PC-3 (cell line): ENCODE results near the gene EIF5AL1. TPM values are rescaled to one million over a fixed set of nuclear protein-coding genes. Genes with fewer than 3 reads are reported as not detected.

Experiments used
- ATAC-seq: fragments of 200-7000 bp; cut with Tn5 transposase; 2 replicates; pipeline ENCODE4 v1.9.1; 2020; ENCODE audit warnings: mild to moderate bottlenecking, moderate library complexity
- BruUV-seq: library from RNA; stranded (reverse); fragments of 400-500 nt; replicated peaks from 2 replicates; lab custom pipeline; 2021; lab: Mats Ljungman, UMichigan
- CTCF ChIA-PET: fragments of 300-600 bp; sonication (Branson Sonifier 250); formaldehyde crosslinking; loops from one replicate; lab custom pipeline; 2022; ENCODE audit warnings: antibody characterized with exemption; lab: Charles Lee
- POLR2A ChIA-PET: fragments of 300-600 bp; sonication (Branson Sonifier 250); formaldehyde crosslinking; loops from one replicate; lab custom pipeline; 2022; ENCODE audit warnings: antibody characterized with exemption; ENCODE audit not compliant: unreplicated experiment; lab: Charles Lee
- DNase-seq: peaks from one replicate; pipeline ENCODE4 v3.0.0-alpha.2; 2015
- H2AFZ ChIP-seq: fragments of 300-600 bp; sonication (generic); 2 replicates; pipeline ENCODE4 v1.6.0; 2016; ENCODE audit warnings: antibody characterized with exemption, low read length
- H3F3A ChIP-seq: fragments of 300-600 bp; sonication (generic); one replicate; pipeline ENCODE4 v1.6.0; 2017; ENCODE audit warnings: antibody characterized with exemption, low read length, control low read depth, mild to moderate bottlenecking; ENCODE audit not compliant: unreplicated experiment
- H3K27ac ChIP-seq: fragments of 300-600 bp; sonication (generic); 2 replicates; pipeline ENCODE4 v1.5.1; 2016; ENCODE audit warnings: mild to moderate bottlenecking, low read length
- H3K27me3 ChIP-seq: fragments of 300-600 bp; sonication (generic); 2 replicates; pipeline ENCODE4 v1.6.1; 2016; ENCODE audit warnings: low read length, mixed read lengths
- H3K36me3 ChIP-seq: fragments of 300-600 bp; sonication (generic); 2 replicates; pipeline ENCODE4 v1.6.1; 2016; ENCODE audit warnings: low read depth, mixed run types, low read length, mixed read lengths
- H3K4me1 ChIP-seq: fragments of 300-600 bp; sonication (generic); 2 replicates; pipeline ENCODE4 v1.5.1; 2016; ENCODE audit warnings: low read length; ENCODE audit not compliant: insufficient read depth
- H3K4me2 ChIP-seq: fragments of 300-600 bp; sonication (generic); 2 replicates; pipeline ENCODE4 v1.6.0; 2016; ENCODE audit warnings: low read length
- H3K4me3 ChIP-seq: fragments of 300-600 bp; sonication (generic); 2 replicates; pipeline ENCODE4 v1.5.1; 2016; ENCODE audit warnings: mild to moderate bottlenecking, low read length, mixed read lengths
- H3K79me2 ChIP-seq: fragments of 300-600 bp; sonication (generic); 2 replicates; pipeline ENCODE4 v1.6.1; 2017; ENCODE audit warnings: low read length, mixed read lengths
- H3K9ac ChIP-seq: fragments of 300-600 bp; sonication (generic); 2 replicates; pipeline ENCODE4 v1.6.0; 2016; ENCODE audit warnings: mild to moderate bottlenecking, low read length
- H3K9me2 ChIP-seq: fragments of 300-600 bp; sonication (generic); replicated peaks from 2 replicates; pipeline ENCODE4 v1.6.1; 2016; ENCODE audit warnings: mixed run types, low read length, mixed read lengths
- H3K9me3 ChIP-seq: fragments of 300-600 bp; sonication (generic); 2 replicates; pipeline ENCODE4 v1.6.1; 2016; ENCODE audit warnings: low read length, mixed read lengths
- H4K20me1 ChIP-seq: fragments of 300-600 bp; sonication (generic); 2 replicates; pipeline ENCODE4 v1.6.1; 2016; ENCODE audit warnings: low read length, mixed read lengths
- EZH2 ChIP-seq: fragments of 300-600 bp; sonication (generic); IDR thresholded peaks from one replicate; pipeline ENCODE4 v1.6.1; 2017; ENCODE audit warnings: antibody characterized with exemption, mild to moderate bottlenecking, low read length; ENCODE audit not compliant: unreplicated experiment
- EZH2phosphoT487 ChIP-seq: fragments of 300-600 bp; sonication (generic); IDR thresholded peaks from 2 replicates; pipeline ENCODE4 v1.6.1; 2018; ENCODE audit warnings: mild to moderate bottlenecking, antibody characterized with exemption, low read length, borderline replicate concordance
- intact Hi-C: fragments of 100-400 bp; cut with micrococcal nuclease; formaldehyde crosslinking; loops from 2 replicates; pipeline ENCODE4 v1.9.0; 2023
- total RNA-seq: library from RNA; depleted of rRNA; stranded (reverse); fragments of >200 nt; gene quantifications from 2 replicates; pipeline ENCODE4 v1.2.3, GENCODE V29; 2014
- TF ChIP-seq, protein P1 (sequence below): fragments of 300-600 bp; sonication (generic); conservative IDR thresholded peaks from 2 replicates; pipeline ENCODE4 v1.5.1; 2017; ENCODE audit warnings: antibody characterized with exemption, low read depth, mild to moderate bottlenecking, low read length

The EIF5AL1 gene
- total RNA-seq, 1 experiment from 2014 or later, result 0.51 TPM

DNA sequence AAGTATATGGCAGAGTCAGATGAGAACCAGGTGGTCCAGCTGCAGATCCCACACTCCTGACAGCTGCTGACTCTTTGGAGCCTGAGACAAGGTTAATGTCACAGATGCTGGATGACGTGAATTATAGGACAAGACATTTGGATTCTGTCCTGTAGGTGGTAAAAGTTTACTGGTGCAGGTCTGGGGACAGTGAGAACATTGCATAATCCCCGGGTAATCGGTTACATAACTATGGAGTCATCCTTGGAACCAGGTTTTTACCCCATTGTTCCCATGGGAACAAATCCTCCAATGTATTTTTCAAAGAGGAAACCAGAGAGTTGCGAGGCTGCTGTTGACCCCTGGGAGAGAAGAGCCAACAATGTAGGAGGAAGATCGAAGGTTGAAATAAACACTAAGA, 39.4 kb upstream of the EIF5AL1 start:
- CTCF ChIA-PET, result no interaction called here
- intact Hi-C loops, result no loop called here

DNA sequence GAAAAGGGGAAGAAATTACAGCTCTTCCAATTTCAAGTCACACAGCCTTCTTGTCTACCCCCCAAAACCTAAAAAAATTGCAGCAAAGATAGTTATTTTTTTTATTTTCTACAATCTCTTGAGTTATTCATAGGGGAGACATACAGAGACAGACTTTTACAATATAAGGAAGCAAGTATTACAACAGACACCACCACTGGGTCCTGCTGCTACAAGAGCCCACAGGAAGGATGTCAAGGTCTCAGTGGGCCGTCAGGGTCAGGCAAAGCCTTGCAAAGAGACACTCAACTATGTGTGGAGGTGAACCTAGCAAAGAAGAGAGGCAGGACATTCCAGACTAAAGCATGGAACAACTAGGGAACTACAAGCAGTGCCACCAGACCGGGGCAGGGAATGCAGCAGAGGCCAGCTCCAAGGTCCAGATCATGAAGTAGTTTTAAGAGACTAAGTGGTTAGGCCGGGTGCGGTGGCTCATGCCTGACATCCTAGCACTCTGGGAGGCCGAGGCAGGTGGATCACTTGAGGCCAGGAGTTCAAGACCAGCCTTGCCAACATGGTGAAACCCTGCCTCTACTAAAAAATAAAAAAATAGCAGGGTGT, 38.7 kb upstream of the EIF5AL1 start:
- Histone ChIP-seq H3K27ac (no peak overlapping the region), H3K9me3 (no peaks in the 10 kb centered on the region), H3K27me3 (no peaks in the 10 kb centered on the region), H3K9ac (no peak overlapping the region), H3K4me1 (peaks cover 9% of the 10 kb centered on the region), H3K4me2 (no peak overlapping the region), H3K4me3 (no peak overlapping the region), H3K9me2 (no peaks in the 10 kb centered on the region), H4K20me1 (no peaks in the 10 kb centered on the region), H2AFZ (0 out of 2 replicates have a peak overlapping the region, but pooled peaks have one; percentile 1), H3K79me2 (no peaks in the 10 kb centered on the region), H3K36me3 (no peaks in the 10 kb centered on the region), H3F3A (no peaks in the 10 kb centered on the region)
- intact Hi-C loops, result no loop called here
- TF ChIP-seq, protein P1, sequence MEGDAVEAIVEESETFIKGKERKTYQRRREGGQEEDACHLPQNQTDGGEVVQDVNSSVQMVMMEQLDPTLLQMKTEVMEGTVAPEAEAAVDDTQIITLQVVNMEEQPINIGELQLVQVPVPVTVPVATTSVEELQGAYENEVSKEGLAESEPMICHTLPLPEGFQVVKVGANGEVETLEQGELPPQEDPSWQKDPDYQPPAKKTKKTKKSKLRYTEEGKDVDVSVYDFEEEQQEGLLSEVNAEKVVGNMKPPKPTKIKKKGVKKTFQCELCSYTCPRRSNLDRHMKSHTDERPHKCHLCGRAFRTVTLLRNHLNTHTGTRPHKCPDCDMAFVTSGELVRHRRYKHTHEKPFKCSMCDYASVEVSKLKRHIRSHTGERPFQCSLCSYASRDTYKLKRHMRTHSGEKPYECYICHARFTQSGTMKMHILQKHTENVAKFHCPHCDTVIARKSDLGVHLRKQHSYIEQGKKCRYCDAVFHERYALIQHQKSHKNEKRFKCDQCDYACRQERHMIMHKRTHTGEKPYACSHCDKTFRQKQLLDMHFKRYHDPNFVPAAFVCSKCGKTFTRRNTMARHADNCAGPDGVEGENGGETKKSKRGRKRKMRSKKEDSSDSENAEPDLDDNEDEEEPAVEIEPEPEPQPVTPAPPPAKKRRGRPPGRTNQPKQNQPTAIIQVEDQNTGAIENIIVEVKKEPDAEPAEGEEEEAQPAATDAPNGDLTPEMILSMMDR, result no peak
- TF ChIP-seq EZH2 (no peak), EZH2phosphoT487 (no peak)
- ChIA-PET POLR2A (interaction anchor here (0.7 kb wide), 1 partner anchor 25 kb away, joined by 3 read pairs; no protein-coding TSS in a partner anchor), CTCF (no interaction called here)
- ATAC-seq (no peak), DNase-seq (no peak)
- no TSS peak for BruUV-seq

More for the DNA sequence above, 39.4 kb upstream of the EIF5AL1 start:
- no peak for DNase-seq
- H3K4me3 ChIP-seq, result no peak overlapping the region
- H4K20me1 ChIP-seq, result no peaks in the 10 kb centered on the region
- no peak for ATAC-seq
- H3K9me2 ChIP-seq, result no peaks in the 10 kb centered on the region
- peaks cover 9% of the 10 kb centered on the region for H3K4me1 ChIP-seq
- no peaks in the 10 kb centered on the region for H3K36me3 ChIP-seq
- BruUV-seq, result no TSS peak
- H3F3A ChIP-seq, result no peaks in the 10 kb centered on the region
- no peak for TF ChIP-seq EZH2phosphoT487
- TF ChIP-seq EZH2, result no peak
- TF ChIP-seq, protein P1, result no peak
- no peaks in the 10 kb centered on the region for H3K9me3 ChIP-seq
- no peaks in the 10 kb centered on the region for H3K79me2 ChIP-seq
- peak overlapping the region; percentile 1; the same call in 1 of the 2 replicates for H2AFZ ChIP-seq
- H3K27ac ChIP-seq, result no peak overlapping the region
- POLR2A ChIA-PET, result no interaction called here
- no peak overlapping the region for H3K9ac ChIP-seq
- H3K27me3 ChIP-seq, result no peaks in the 10 kb centered on the region
- H3K4me2 ChIP-seq, result no peak overlapping the region

DNA sequence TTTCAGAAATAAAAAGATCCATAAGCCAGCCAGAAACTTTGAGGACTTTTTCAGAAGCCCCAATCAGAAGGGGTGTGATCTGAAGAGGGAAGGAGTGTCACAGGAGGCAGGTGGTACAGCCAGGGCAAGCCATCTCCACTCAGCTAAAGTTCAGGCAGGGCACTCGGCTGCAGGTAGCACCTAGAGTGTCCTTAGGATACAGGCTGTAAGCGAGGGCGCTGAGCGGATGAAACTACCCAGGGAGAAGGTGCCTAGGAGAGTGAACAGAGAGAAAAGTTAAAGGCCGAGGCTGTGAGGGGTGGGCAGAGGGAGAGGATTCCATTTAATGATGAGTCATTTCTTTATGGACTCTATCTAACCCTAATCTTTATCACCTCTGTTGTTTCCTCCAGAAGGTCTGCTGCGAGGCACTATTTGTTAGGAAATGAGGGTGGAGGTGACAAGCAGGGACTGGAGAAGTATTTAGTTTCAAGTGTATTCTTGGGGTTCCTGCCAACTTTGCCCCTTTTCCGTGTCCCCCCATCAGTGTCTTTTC, 37.1 kb upstream of the EIF5AL1 start:
- ChIA-PET CTCF (interaction anchor here (1.0 to 1.2 kb wide), 2 partner anchors 8 to 101 kb away, joined by 4 read pairs; no protein-coding TSS in a partner anchor), POLR2A (interaction anchor here (0.6 kb wide), 1 partner anchor 291 kb away, joined by 3 read pairs; no protein-coding TSS in a partner anchor)
- TF ChIP-seq EZH2phosphoT487, result no peak
- TF ChIP-seq, protein P1, result no peak
- no peak for TF ChIP-seq EZH2
- H3K27me3 ChIP-seq, result no peaks in the 10 kb centered on the region
- H3K79me2 ChIP-seq, result no peaks in the 10 kb centered on the region
- no peak overlapping the region for H3K4me2 ChIP-seq
- H3K9me3 ChIP-seq, result no peaks in the 10 kb centered on the region
- H3K4me1 ChIP-seq, result peaks cover 9% of the 10 kb centered on the region
- H3K4me3 ChIP-seq, result no peak overlapping the region
- DNase-seq (no peak), ATAC-seq (peak; percentile 31)
- H2AFZ ChIP-seq, result no peak overlapping the region
- H3K36me3 ChIP-seq, result no peaks in the 10 kb centered on the region
- no TSS peak for BruUV-seq
- no peaks in the 10 kb centered on the region for H3K9me2 ChIP-seq
- intact Hi-C loops, result no loop called here
- no peak overlapping the region for H3K9ac ChIP-seq
- no peaks in the 10 kb centered on the region for H4K20me1 ChIP-seq
- no peaks in the 10 kb centered on the region for H3F3A ChIP-seq
- H3K27ac ChIP-seq, result no peak overlapping the region
